Hepatocyte (in vitro differentiated cells): Measurements from ENCODE around the gene NKX3-2. TPM values are rescaled to one million over a fixed set of nuclear protein-coding genes. Genes with fewer than 3 reads are reported as not detected.
A peak's percentile ranks its signal among the peaks of the same experiment; 100 is the strongest.

Experiments
- DNase-seq: peaks from one replicate; pipeline ENCODE4 v3.0.0-alpha.2; 2016; ENCODE audit warnings: low spot score
- H2AFZ ChIP-seq: fragments of 200-600 bp; sonication (generic); 2 replicates; pipeline ENCODE4 v1.6.0; 2016; ENCODE audit warnings: antibody characterized with exemption, mild to moderate bottlenecking
- H3K27ac ChIP-seq: fragments of 200-600 bp; sonication (generic); 2 replicates; pipeline ENCODE4 v1.5.1; 2016; ENCODE audit warnings: mild to moderate bottlenecking
- H3K27me3 ChIP-seq: fragments of 200-600 bp; sonication (generic); 2 replicates; pipeline ENCODE4 v1.6.1; 2016
- H3K36me3 ChIP-seq: fragments of 200-600 bp; sonication (generic); replicated peaks from 2 replicates; pipeline ENCODE4 v1.5.1; 2016; ENCODE audit warnings: low read depth; ENCODE audit not compliant: insufficient read depth
- H3K4me1 ChIP-seq: fragments of 200-600 bp; sonication (generic); 2 replicates; pipeline ENCODE4 v1.5.1; 2016; ENCODE audit warnings: mild to moderate bottlenecking, moderate library complexity; ENCODE audit not compliant: insufficient read depth
- H3K4me2 ChIP-seq: fragments of 200-600 bp; sonication (generic); 2 replicates; pipeline ENCODE4 v1.6.0; 2016
- H3K4me3 ChIP-seq: fragments of 200-600 bp; sonication (generic); 2 replicates; pipeline ENCODE4 v1.5.1; 2016; ENCODE audit warnings: mild to moderate bottlenecking
- H3K79me2 ChIP-seq: fragments of 200-600 bp; sonication (generic); 2 replicates; pipeline ENCODE4 v1.6.0; 2017; ENCODE audit warnings: mild to moderate bottlenecking
- H3K9me2 ChIP-seq: fragments of 200-600 bp; sonication (generic); replicated peaks from 2 replicates; pipeline ENCODE4 v1.6.0; 2017; ENCODE audit warnings: mild to moderate bottlenecking; ENCODE audit not compliant: insufficient read depth
- H3K9me3 ChIP-seq: fragments of 200-600 bp; sonication (generic); 2 replicates; pipeline ENCODE4 v1.5.1; 2016; ENCODE audit warnings: low read depth, mild to moderate bottlenecking
- H4K20me1 ChIP-seq: fragments of 200-600 bp; sonication (generic); 2 replicates; pipeline ENCODE4 v1.6.0; 2016; ENCODE audit warnings: mild to moderate bottlenecking; ENCODE audit not compliant: insufficient read depth, poor library complexity, severe bottlenecking
- CTCF ChIP-seq: fragments of 200-600 bp; sonication (generic); IDR thresholded peaks from 2 replicates; pipeline ENCODE4 v1.5.1; 2016; ENCODE audit warnings: antibody characterized with exemption, mild to moderate bottlenecking; ENCODE audit not compliant: poor library complexity
- EZH2 ChIP-seq: fragments of 200-600 bp; sonication (generic); IDR thresholded peaks from 2 replicates; pipeline ENCODE4 v1.6.1; 2016; ENCODE audit warnings: antibody characterized with exemption, mild to moderate bottlenecking, borderline replicate concordance
- EZH2phosphoT487 ChIP-seq: fragments of 200-600 bp; sonication (generic); IDR thresholded peaks from one replicate; pipeline ENCODE4 v1.6.1; 2018; ENCODE audit warnings: antibody characterized with exemption, mild to moderate bottlenecking, low read depth, moderate library complexity; ENCODE audit not compliant: unreplicated experiment, severe bottlenecking
- WGBS: methylation state at CpG from one replicate; pipeline ENCODE4 v1.1.6; 2016; ENCODE audit warnings: low lambda C conversion rate; ENCODE audit errors: missing lambda C conversion rate; 5-methylcytosine and 5-hydroxymethylcytosine counted together
- polyA plus RNA-seq: library from polyadenylated mRNA; unstranded; fragments of >200 nt; fragmentation: Nextera tagmentation; extraction: Ambion mirVana; gene quantifications from 2 replicates; pipeline ENCODE4 v1.2.1, GENCODE V29; 2016
- total RNA-seq: library from RNA; depleted of rRNA; stranded (reverse); fragments of >200 nt; gene quantifications from 2 replicates; pipeline ENCODE4 v1.2.3, GENCODE V29; 2014

Gene NKX3-2
- total and polyA plus RNA-seq, 2 experiments from 2014 or later = 0.33 to 0.93 TPM

DNA sequence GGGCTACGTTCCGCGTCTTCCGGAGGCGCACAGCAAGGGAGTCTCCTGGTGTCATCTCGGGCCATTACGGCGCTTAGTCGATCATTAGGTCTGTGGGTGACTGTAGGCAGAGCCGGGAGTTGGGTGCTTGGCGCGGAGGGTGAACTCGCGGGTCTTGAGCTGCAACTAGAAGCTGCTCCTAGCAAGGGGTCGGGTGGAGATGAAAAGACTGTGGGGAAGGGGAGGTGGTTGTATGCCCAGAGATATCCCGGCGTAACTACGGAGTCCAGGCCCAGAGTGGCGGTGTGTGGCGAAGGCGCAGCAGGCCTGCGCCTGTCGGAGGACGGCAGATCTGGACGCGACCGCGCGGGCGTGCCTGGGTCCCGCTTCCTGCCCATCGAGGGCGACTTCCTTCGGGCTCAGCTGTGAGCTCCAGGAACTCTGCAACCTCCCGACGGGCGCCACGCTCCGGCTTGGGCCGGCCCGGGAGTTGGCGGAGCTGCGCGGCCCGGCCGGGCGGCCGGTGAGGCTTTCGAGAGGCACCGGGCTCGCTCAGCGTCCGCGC, 2.7 kb upstream of the NKX3-2 start:
- peaks cover 12% of the 10 kb centered on the region for H3K4me1 ChIP-seq
- H3K36me3 ChIP-seq = no peaks in the 10 kb centered on the region
- H3K79me2 ChIP-seq = no peaks in the 10 kb centered on the region
- no peaks in the 10 kb centered on the region for H4K20me1 ChIP-seq
- peak overlapping the region; percentile 87 for H2AFZ ChIP-seq
- peak; percentile 43 for DNase-seq
- 1% methylated on average over 46 of the region's 54 CpGs for WGBS
- no peaks in the 10 kb centered on the region for H3K9me3 ChIP-seq
- peak overlapping the region; percentile 36 for H3K4me3 ChIP-seq
- no peak overlapping the region for H3K27ac ChIP-seq
- peak overlapping the region; percentile 95 for H3K4me2 ChIP-seq
- H3K9me2 ChIP-seq = no peaks in the 10 kb centered on the region
- TF ChIP-seq EZH2phosphoT487 (peak; percentile 10), EZH2 (peak; percentile 88), CTCF (no peak)
- peaks cover 81% of the 10 kb centered on the region for H3K27me3 ChIP-seq

GRCh38 chr4:13546142-13546940, 2.0 kb upstream of the NKX3-2 start:
- H3K27ac ChIP-seq = no peak overlapping the region
- TF ChIP-seq EZH2phosphoT487 (peak; percentile 16), EZH2 (no peak)
- H3K4me2 ChIP-seq = peak overlapping the region; percentile 95
- no peaks in the 10 kb centered on the region for H3K9me3 ChIP-seq
- peak overlapping the region; percentile 87 for H2AFZ ChIP-seq
- 10% methylated on average over 18 of the region's 18 CpGs for WGBS
- H3K4me1 ChIP-seq = peaks cover 16% of the 10 kb centered on the region
- no peaks in the 10 kb centered on the region for H3K36me3 ChIP-seq
- H3K79me2 ChIP-seq = no peaks in the 10 kb centered on the region
- peaks cover 88% of the 10 kb centered on the region for H3K27me3 ChIP-seq
- no peak overlapping the region for H3K4me3 ChIP-seq
- H4K20me1 ChIP-seq = no peaks in the 10 kb centered on the region
- DNase-seq = no peak
- H3K9me2 ChIP-seq = no peaks in the 10 kb centered on the region

GRCh38 chr4:13545394-13545808, 1.1 kb upstream of the NKX3-2 start:
- H3K4me2 ChIP-seq = peak overlapping the region; percentile 100
- no peaks in the 10 kb centered on the region for H4K20me1 ChIP-seq
- no peaks in the 10 kb centered on the region for H3K9me2 ChIP-seq
- no peak for DNase-seq
- H3K79me2 ChIP-seq = no peaks in the 10 kb centered on the region
- H3K4me3 ChIP-seq = peak overlapping the region; percentile 80
- H3K27ac ChIP-seq = no peak overlapping the region
- H3K4me1 ChIP-seq = peaks cover 16% of the 10 kb centered on the region
- peaks cover 91% of the 10 kb centered on the region for H3K27me3 ChIP-seq
- no peaks in the 10 kb centered on the region for H3K9me3 ChIP-seq
- peak overlapping the region; percentile 90 for H2AFZ ChIP-seq
- WGBS = 9% methylated on average over 8 of the region's 8 CpGs
- no peak for TF ChIP-seq CTCF
- TF ChIP-seq EZH2 = no peak
- TF ChIP-seq EZH2phosphoT487 = peak; percentile 20
- no peaks in the 10 kb centered on the region for H3K36me3 ChIP-seq
